Keratinocyte (primary cell): ENCODE measurements around the gene NR2C2AP. TPM values are rescaled to one million over a fixed set of nuclear protein-coding genes. Genes with fewer than 3 reads are reported as not detected.

Experiments used
- DNase-seq: peaks from one replicate; pipeline ENCODE4 v3.0.0-alpha.2; 2011; ENCODE audit warnings: low read depth, missing footprints, low spot score
- FAIRE-seq: peaks from 2 replicates; lab custom pipeline; 2011; peaks lifted over from hg19 to GRCh38; lab: Jason Lieb, UNC
- H2AFZ ChIP-seq: 2 replicates; pipeline ENCODE4 v1.6.0; 2012; ENCODE audit warnings: low read length, control low read depth, inconsistent platforms; ENCODE audit not compliant: control insufficient read depth
- H3K27ac ChIP-seq: 2 replicates; pipeline ENCODE4 v1.5.1; 2011; ENCODE audit warnings: low read length; ENCODE audit not compliant: control insufficient read depth, insufficient read depth
- H3K27me3 ChIP-seq: 3 replicates; pipeline ENCODE4 v1.6.0; 2011; ENCODE audit warnings: low read length; ENCODE audit not compliant: control insufficient read depth, insufficient read depth; ENCODE audit errors: extremely low read depth
- H3K36me3 ChIP-seq, 2 experiments: 2 replicates in 1 of 2; 3 replicates in 1 of 2; pipeline ENCODE4 v1.5.1; 2011; ENCODE audit warnings: low read length in 2 of 2, mild to moderate bottlenecking in 1 of 2; ENCODE audit not compliant: control insufficient read depth in 2 of 2, insufficient read depth in 2 of 2; ENCODE audit errors: extremely low read depth in 1 of 2
- H3K4me1 ChIP-seq: 3 replicates; pipeline ENCODE4 v1.5.1; 2011; ENCODE audit warnings: low read length; ENCODE audit not compliant: control insufficient read depth, insufficient read depth; ENCODE audit errors: extremely low read depth
- H3K4me2 ChIP-seq: 3 replicates; pipeline ENCODE4 v1.6.0; 2011; ENCODE audit warnings: low read depth, low read length; ENCODE audit not compliant: control insufficient read depth, insufficient read depth; ENCODE audit errors: extremely low read depth
- H3K4me3 ChIP-seq, 3 experiments: fragments of 200-600 bp in 1 of 3; sonication (generic) in 1 of 3; 2 replicates in 2 of 3; 3 replicates in 1 of 3; pipeline ENCODE4 v1.5.1; 2011 to 2016; ENCODE audit warnings: low read length in 3 of 3, mild to moderate bottlenecking in 3 of 3, control low read depth in 2 of 3, inconsistent platforms in 1 of 3, low read depth in 1 of 3, mixed read lengths in 1 of 3, mixed run types in 1 of 3, moderate library complexity in 1 of 3; ENCODE audit not compliant: control insufficient read depth in 2 of 3, insufficient read depth in 2 of 3; ENCODE audit errors: extremely low read depth in 1 of 3
- H3K79me2 ChIP-seq: 2 replicates; pipeline ENCODE4 v1.6.0; 2012; ENCODE audit warnings: low read length; ENCODE audit not compliant: control insufficient read depth, insufficient read depth
- H3K9ac ChIP-seq: 3 replicates; pipeline ENCODE4 v1.6.0; 2011; ENCODE audit warnings: low read length; ENCODE audit not compliant: control insufficient read depth, insufficient read depth; ENCODE audit errors: extremely low read depth
- H3K9me1 ChIP-seq: 3 replicates; pipeline ENCODE4 v1.6.0; 2011; ENCODE audit warnings: low read length; ENCODE audit not compliant: control insufficient read depth, insufficient read depth; ENCODE audit errors: extremely low read depth
- H3K9me3 ChIP-seq: 2 replicates; pipeline ENCODE4 v1.5.1; 2012; ENCODE audit warnings: low read depth, low read length; ENCODE audit not compliant: control insufficient read depth
- H4K20me1 ChIP-seq: 3 replicates; pipeline ENCODE4 v1.6.0; 2011; ENCODE audit warnings: low read length; ENCODE audit not compliant: control insufficient read depth, insufficient read depth; ENCODE audit errors: extremely low read depth
- CTCF ChIP-seq, 3 experiments: IDR thresholded peaks in 1 of 3; conservative IDR thresholded peaks in 1 of 3; optimal IDR thresholded peaks in 1 of 3; 2 replicates in 2 of 3; 3 replicates in 1 of 3; pipeline versions ENCODE3 to v1.5.1; 2011; ENCODE audit warnings: low read length in 3 of 3, mild to moderate bottlenecking in 3 of 3, moderate library complexity in 2 of 3, control low read depth in 1 of 3, inconsistent platforms in 1 of 3; ENCODE audit not compliant: insufficient read depth in 2 of 3; ENCODE audit errors: extremely low read depth in 1 of 3
- EZH2 ChIP-seq: IDR thresholded peaks from one replicate; pipeline ENCODE4 v1.6.1; 2012; ENCODE audit warnings: inconsistent platforms, mild to moderate bottlenecking, low read length, moderate library complexity
- dilution Hi-C: fragments of 300-500 bp; cut with MboI; formaldehyde crosslinking; loops from one replicate; pipeline ENCODE4 v1.7.0; 2020; ENCODE audit warnings: low sequenced_read_pairs; ENCODE audit not compliant: extremely low pct_ligation_motif_present
- polyA plus RNA-seq, 5 experiments: library from polyadenylated mRNA; depleted of rRNA in 3 of 5; stranded (reverse) in 3 of 5; stranded (forward) in 1 of 5; unstranded in 1 of 5; fragments of >200 nt; gene quantifications; 1 replicate in 1 of 5; 2 replicates in 3 of 5; 3 replicates in 1 of 5; pipeline versions ENCODE4 v1.2.1 to v1.2.3, GENCODE V29; 2011 to 2012; ENCODE audit warnings: missing spikeins in 2 of 5, low read depth in 1 of 5, low replicate concordance in 1 of 5

Gene NR2C2AP
- polyA plus RNA-seq, 1 donor (not counting 4 experiments of a cell fraction or from before 2014, with no cell fraction given) = 12.3 TPM

GRCh38 chr19:19230999-19231398 lies 27.8 kb upstream of the NR2C2AP start:
- Histone ChIP-seq H3K9me3 (peaks cover 12% of the 10 kb centered on the region), H3K79me2 (no peaks in the 10 kb centered on the region), H3K9me1 (no peaks in the 10 kb centered on the region), H2AFZ (no peak overlapping the region), H3K27me3 (no peaks in the 10 kb centered on the region), H3K9ac (no peak overlapping the region), H3K4me1 (no peaks in the 10 kb centered on the region), H3K36me3 (no peaks in the 10 kb centered on the region), H3K27ac (no peak overlapping the region), H4K20me1 (no peaks in the 10 kb centered on the region), H3K4me2 (no peak overlapping the region), H3K4me3 (no peak overlapping the region)
- FAIRE-seq (no peak), DNase-seq (no peak)
- dilution Hi-C loops = no loop called here
- no peak for TF ChIP-seq CTCF (optimal IDR thresholded peaks at IDR 0.05 in 1 of 3, IDR thresholded peaks at IDR 0.05 in 1 of 3, conservative IDR thresholded peaks at IDR 0.05 in 1 of 3; ENCODE audit: extremely low read depth in 1 of 3, insufficient read depth in 2 of 3, low read length in 3 of 3)
- no peak for TF ChIP-seq EZH2

- Histone ChIP-seq H3K9ac (no peak overlapping the region), H3K9me1 (no peaks in the 10 kb centered on the region), H3K9me3 (peaks cover 10% of the 10 kb centered on the region), H2AFZ (no peak overlapping the region), H3K36me3 (no peaks in the 10 kb centered on the region), H3K79me2 (no peaks in the 10 kb centered on the region), H4K20me1 (no peaks in the 10 kb centered on the region), H3K4me3 (no peak overlapping the region), H3K27me3 (peaks cover 7% of the 10 kb centered on the region), H3K4me2 (no peak overlapping the region), H3K27ac (no peak overlapping the region), H3K4me1 (peaks cover 3% of the 10 kb centered on the region)
- dilution Hi-C loops = no loop called here
- FAIRE-seq = no peak
- no peak for DNase-seq
- TF ChIP-seq CTCF (optimal IDR thresholded peaks at IDR 0.05 in 1 of 3, IDR thresholded peaks at IDR 0.05 in 1 of 3, conservative IDR thresholded peaks at IDR 0.05 in 1 of 3; ENCODE audit: extremely low read depth in 1 of 3, insufficient read depth in 2 of 3, low read length in 3 of 3) = no peak
- TF ChIP-seq EZH2 = no peak
These were observed 26.5 kb upstream of the NR2C2AP start for GRCh38 chr19:19229701-19230100.
